Spleen (tissue), 11 donors: Measurements from ENCODE around the gene DMP1. TPM values are rescaled to one million over a fixed set of nuclear protein-coding genes. Genes with fewer than 3 reads are reported as not detected.

Experiments used
- DNase-seq: peaks from one replicate; pipeline ENCODE4 v3.0.0-alpha.2; 2020
- H3K27ac ChIP-seq, 8 donors: fragments of 200-600 bp; sonication (generic) in 7 of 8; 1 replicate in 4 of 8; 2 replicates in 4 of 8; pipeline versions ENCODE4 v1.5.0 to v1.8.0; 2016 to 2021; ENCODE audit warnings: inconsistent platforms in 4 of 8, mild to moderate bottlenecking in 4 of 8, moderate library complexity in 1 of 8
- H3K27me3 ChIP-seq, 7 donors: fragments of 200-600 bp; sonication (generic) in 6 of 7; replicated peaks in 1 of 7; 1 replicate in 4 of 7; 2 replicates in 3 of 7; pipeline versions ENCODE4 v1.5.0 to v1.8.0; 2016 to 2021; ENCODE audit warnings: inconsistent platforms in 3 of 7, mild to moderate bottlenecking in 1 of 7
- H3K36me3 ChIP-seq, 6 donors: fragments of 200-600 bp; sonication (generic) in 5 of 6; 1 replicate in 4 of 6; 2 replicates in 2 of 6; pipeline versions ENCODE4 v1.5.0 to v1.8.0; 2016 to 2021; ENCODE audit warnings: inconsistent platforms in 2 of 6
- H3K4me1 ChIP-seq, 6 donors: fragments of 200-600 bp; sonication (generic) in 5 of 6; 1 replicate in 3 of 6; 2 replicates in 3 of 6; pipeline versions ENCODE4 v1.5.0 to v1.8.0; 2016 to 2021; ENCODE audit warnings: inconsistent platforms in 3 of 6
- H3K4me3 ChIP-seq, 8 donors: fragments of 200-600 bp; sonication (generic) in 7 of 8; 1 replicate in 4 of 8; 2 replicates in 4 of 8; pipeline versions ENCODE4 v1.5.0 to v1.8.0; 2016 to 2021; ENCODE audit warnings: inconsistent platforms in 4 of 8, mild to moderate bottlenecking in 4 of 8, moderate library complexity in 2 of 8
- H3K9me3 ChIP-seq, 8 donors: fragments of 200-600 bp; sonication (generic) in 7 of 8; 1 replicate in 4 of 8; 2 replicates in 4 of 8; pipeline versions ENCODE4 v1.5.0 to v1.8.0; 2016 to 2021; ENCODE audit warnings: inconsistent platforms in 4 of 8
- POLR2A ChIP-seq, 3 donors: fragments of 450-650 bp; IDR thresholded peaks; one replicate each; pipeline ENCODE4 v1.5.1; 2017; ENCODE audit warnings: antibody characterized with exemption in 3 of 3, mild to moderate bottlenecking in 1 of 3
- POLR2AphosphoS5 ChIP-seq, 3 donors: sonication (generic); formaldehyde crosslinking; IDR thresholded peaks; one replicate each; pipeline ENCODE4 v1.5.1; 2017; ENCODE audit warnings: antibody characterized with exemption in 3 of 3
- WGBS, 5 donors: extraction: QIAGEN DNeasy Blood & Tissue Kit in 3 of 5; methylation state at CpG; one replicate each; pipeline versions ENCODE4 v1.1.5 to v1.1.7; 2013 to 2018; 5-methylcytosine and 5-hydroxymethylcytosine counted together
- intact Hi-C: fragments of 100-400 bp; cut with DNase I; formaldehyde crosslinking; loops from one replicate; pipeline ENCODE4 v1.15.0; 2023; ENCODE audit warnings: low total_unique reads
- polyA plus RNA-seq, 3 donors: library from polyadenylated mRNA; stranded (reverse); fragments of 200-250 nt; gene quantifications; one replicate each; pipeline ENCODE4 v1.2.1, GENCODE V29; 2013
- total RNA-seq, 7 donors: library from RNA; depleted of rRNA in 3 of 7; stranded (reverse); fragments of >200 nt in 3 of 7; fragmentation: NEBNext Ultra II Directional in 4 of 7; extraction: Animal tissue kit (Norgen Biotek cat#: 25700) in 4 of 7; gene quantifications; one replicate each; pipeline versions ENCODE4 v1.1.0 to v1.2.1, GENCODE V29; 2016 to 2021
- TF ChIP-seq, protein P1 (sequence below), 11 experiments: fragments of 200-600 bp in 7 of 11; fragments of 450-650 bp in 4 of 11; sonication (generic) in 4 of 11; IDR thresholded peaks in 8 of 11; conservative IDR thresholded peaks in 3 of 11; 1 replicate in 7 of 11; 2 replicates in 4 of 11; pipeline versions ENCODE4 v1.4.0 to v1.8.0; 2016 to 2021; ENCODE audit warnings: antibody characterized with exemption in 11 of 11, inconsistent platforms in 4 of 11, mild to moderate bottlenecking in 1 of 11
- donor health status: healthy with polysubstance abuse.
- donor health status: DM: no; HTN: no; CAD: no; lungs with moderate emphysema.
- donor health status: DM: no; HTN: no; CAD: no.
- donor health status: Bipolar disorder and iron deficiency.
- donor health status: healthy.
- donor health status: DM: no; HTN: no; CAD: no.
- donor health status: DM: yes; HTN: yes; CAD: no.

Gene DMP1
- total and polyA plus RNA-seq, 10 donors: 0.02 TPM; not detected in 9

DNA sequence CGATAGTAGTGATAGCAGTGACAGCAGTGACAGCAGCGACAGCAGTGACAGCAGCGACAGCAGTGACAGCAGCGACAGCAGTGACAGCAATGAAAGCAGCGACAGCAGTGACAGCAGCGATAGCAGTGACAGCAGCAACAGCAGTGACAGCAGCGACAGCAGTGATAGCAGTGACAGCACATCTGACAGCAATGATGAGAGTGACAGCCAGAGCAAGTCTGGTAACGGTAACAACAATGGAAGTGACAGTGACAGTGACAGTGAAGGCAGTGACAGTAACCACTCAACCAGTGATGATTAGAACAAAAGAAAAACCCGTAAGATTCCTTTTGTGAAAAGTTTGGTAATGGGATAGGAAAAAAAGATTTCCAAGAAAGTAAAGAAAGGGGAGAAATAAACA lies 33.8 kb upstream of the DMP1 start:
- Histone ChIP-seq H3K27ac (no peak overlapping the region), H3K27me3 (peaks cover 0 to 11% (median 0%) of the 10 kb centered on the region in 7 donors), H3K9me3 (no peaks in the 10 kb centered on the region), H3K36me3 (no peaks in the 10 kb centered on the region), H3K4me1 (no peaks in the 10 kb centered on the region), H3K4me3 (no peak overlapping the region)
- DNase-seq: peak; percentile 25
- 68 to 85% (median 72%) methylated on average over 9 of the region's 9 CpGs for whole genome bisulfite sequencing, 5 donors
- intact Hi-C loops: no loop called here
- TF ChIP-seq, protein P1, sequence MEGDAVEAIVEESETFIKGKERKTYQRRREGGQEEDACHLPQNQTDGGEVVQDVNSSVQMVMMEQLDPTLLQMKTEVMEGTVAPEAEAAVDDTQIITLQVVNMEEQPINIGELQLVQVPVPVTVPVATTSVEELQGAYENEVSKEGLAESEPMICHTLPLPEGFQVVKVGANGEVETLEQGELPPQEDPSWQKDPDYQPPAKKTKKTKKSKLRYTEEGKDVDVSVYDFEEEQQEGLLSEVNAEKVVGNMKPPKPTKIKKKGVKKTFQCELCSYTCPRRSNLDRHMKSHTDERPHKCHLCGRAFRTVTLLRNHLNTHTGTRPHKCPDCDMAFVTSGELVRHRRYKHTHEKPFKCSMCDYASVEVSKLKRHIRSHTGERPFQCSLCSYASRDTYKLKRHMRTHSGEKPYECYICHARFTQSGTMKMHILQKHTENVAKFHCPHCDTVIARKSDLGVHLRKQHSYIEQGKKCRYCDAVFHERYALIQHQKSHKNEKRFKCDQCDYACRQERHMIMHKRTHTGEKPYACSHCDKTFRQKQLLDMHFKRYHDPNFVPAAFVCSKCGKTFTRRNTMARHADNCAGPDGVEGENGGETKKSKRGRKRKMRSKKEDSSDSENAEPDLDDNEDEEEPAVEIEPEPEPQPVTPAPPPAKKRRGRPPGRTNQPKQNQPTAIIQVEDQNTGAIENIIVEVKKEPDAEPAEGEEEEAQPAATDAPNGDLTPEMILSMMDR (IDR thresholded peaks at IDR 0.05 in 8 of 11, conservative IDR thresholded peaks at IDR 0.05 in 3 of 11): no peak
- TF ChIP-seq POLR2AphosphoS5 (IDR thresholded peaks at IDR 0.05) (no peak), POLR2A (IDR thresholded peaks at IDR 0.05) (no peak)

DNA sequence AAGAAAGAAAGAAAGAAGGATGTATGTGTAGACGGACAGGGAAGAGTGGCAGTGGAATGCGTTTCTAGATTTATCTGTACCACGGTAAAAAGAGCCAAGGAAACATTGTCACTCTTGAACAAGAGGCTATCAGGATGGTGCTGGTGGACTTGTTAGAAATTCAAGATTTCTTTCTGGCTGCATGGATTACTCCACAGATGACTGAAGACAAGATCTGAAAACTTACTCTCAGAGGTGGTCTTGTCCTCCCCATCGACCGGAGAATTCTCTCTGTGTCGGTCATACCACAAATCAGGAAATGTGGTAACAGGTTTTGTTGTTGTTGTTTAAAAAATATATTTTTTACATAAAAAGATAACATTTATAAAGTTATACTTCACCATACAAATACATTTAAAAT lies 30.0 kb upstream of the DMP1 start:
- 85 to 91% (median 89%) methylated on average over 6 of the region's 6 CpGs for WGBS, 5 donors
- no peak for TF ChIP-seq POLR2A (IDR thresholded peaks at IDR 0.05)
- TF ChIP-seq POLR2AphosphoS5 (IDR thresholded peaks at IDR 0.05): no peak
- TF ChIP-seq, protein P1 (IDR thresholded peaks at IDR 0.05 in 8 of 11, conservative IDR thresholded peaks at IDR 0.05 in 3 of 11): no peak
- DNase-seq: no peak
- Histone ChIP-seq H3K27me3 (no peaks in the 10 kb centered on the region), H3K36me3 (no peaks in the 10 kb centered on the region), H3K9me3 (no peaks in the 10 kb centered on the region), H3K4me3 (no peak overlapping the region), H3K4me1 (no peaks in the 10 kb centered on the region), H3K27ac (no peak overlapping the region)
- intact Hi-C loops: no loop called here

DNA sequence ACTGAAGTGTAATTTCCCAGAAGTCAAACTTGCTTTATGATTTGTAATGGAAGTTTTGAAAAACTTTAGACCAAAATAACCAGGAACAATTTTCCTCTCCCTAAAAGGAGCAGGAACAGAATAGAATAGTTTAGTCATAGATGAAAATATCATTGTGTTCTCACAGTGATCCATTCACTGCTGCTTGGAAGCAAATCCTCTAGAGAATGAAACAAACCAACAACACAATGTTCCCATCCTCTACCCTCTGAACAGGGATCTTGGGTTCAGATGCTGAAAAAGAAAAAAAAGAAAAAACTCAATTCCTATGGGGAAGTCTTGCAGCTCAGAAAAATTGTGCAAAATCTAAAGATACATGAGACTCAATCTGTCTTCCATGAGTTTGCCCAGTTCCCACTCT lies 29.6 kb upstream of the DMP1 start:
- TF ChIP-seq POLR2AphosphoS5 (IDR thresholded peaks at IDR 0.05) (no peak), POLR2A (IDR thresholded peaks at IDR 0.05) (no peak)
- TF ChIP-seq, protein P1 (IDR thresholded peaks at IDR 0.05 in 8 of 11, conservative IDR thresholded peaks at IDR 0.05 in 3 of 11): no peak
- H3K27ac ChIP-seq: no peak overlapping the region
- intact Hi-C loops: no loop called here
- H3K4me3 ChIP-seq: no peak overlapping the region
- H3K27me3 ChIP-seq: no peaks in the 10 kb centered on the region
- DNase-seq: no peak
- H3K9me3 ChIP-seq: no peaks in the 10 kb centered on the region
- H3K4me1 ChIP-seq: no peaks in the 10 kb centered on the region
- H3K36me3 ChIP-seq: no peaks in the 10 kb centered on the region

DNA sequence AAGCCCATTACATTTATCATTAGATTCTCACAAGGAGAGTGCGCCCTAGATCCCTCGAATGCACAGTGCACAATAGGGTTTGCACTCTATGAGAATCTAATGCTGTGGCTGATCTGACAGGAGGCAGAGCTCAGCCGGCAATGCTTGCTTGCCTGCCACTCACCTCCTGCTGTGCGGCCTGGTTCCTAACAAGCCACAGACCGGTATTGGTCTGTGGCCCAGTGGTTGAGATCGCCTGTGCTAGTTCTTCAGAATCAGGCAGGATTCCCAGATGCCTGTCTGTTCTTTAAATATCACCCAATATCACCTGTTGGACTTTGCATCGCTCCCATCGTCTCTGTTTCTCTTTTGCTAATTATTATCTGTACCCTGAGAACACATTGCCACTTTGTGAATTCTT lies 27.8 kb upstream of the DMP1 start:
- intact Hi-C loops: no loop called here
- WGBS, 5 donors: 84 to 94% (median 92%) methylated on average over 8 of the region's 8 CpGs

More for the DNA sequence above, 27.8 kb upstream of the DMP1 start:
- Histone ChIP-seq H3K9me3 (no peaks in the 10 kb centered on the region), H3K4me1 (no peaks in the 10 kb centered on the region), H3K27ac (no peak overlapping the region), H3K27me3 (no peaks in the 10 kb centered on the region), H3K4me3 (no peak overlapping the region), H3K36me3 (no peaks in the 10 kb centered on the region)
- TF ChIP-seq POLR2AphosphoS5 (IDR thresholded peaks at IDR 0.05): no peak
- TF ChIP-seq, protein P1 (IDR thresholded peaks at IDR 0.05 in 8 of 11, conservative IDR thresholded peaks at IDR 0.05 in 3 of 11): no peak
- DNase-seq: no peak
